ENCODE measurements around the gene ALK.

ALK gene

GRCh38 chr2:29304399-29305060, 616.9 kb downstream of the ALK start:
- no peak overlapping the region for H3K4me2 ChIP-seq (ENCODE audit: low read depth, low read length)
- TF ChIP-seq EZH2 (optimal IDR thresholded peaks at IDR 0.05; ENCODE audit: low read depth, low read length) (no peak), CTCF (IDR thresholded peaks at IDR 0.05; ENCODE audit: low read length) (no peak), EZH2phosphoT487 (IDR thresholded peaks at IDR 0.05; ENCODE audit: low read length) (no peak)
- no peak overlapping the region for H3K9ac ChIP-seq (ENCODE audit: low read length)
- no peaks in the 10 kb centered on the region for H4K20me1 ChIP-seq (ENCODE audit: insufficient read depth, low read length)
- no peak for DNase-seq
- H3K4me1 ChIP-seq (ENCODE audit: low read length): no peaks in the 10 kb centered on the region
- H3K27ac ChIP-seq (ENCODE audit: low read length): no peak overlapping the region
- H3K27me3 ChIP-seq (replicated peaks; ENCODE audit: insufficient read depth, low read length): no peaks in the 10 kb centered on the region
- no peak overlapping the region for H3K4me3 ChIP-seq (ENCODE audit: low read length)
- H3K79me2 ChIP-seq (ENCODE audit: low read length): no peaks in the 10 kb centered on the region
- H3F3A ChIP-seq (ENCODE audit: insufficient read depth, low read length): no peaks in the 10 kb centered on the region
- H2AFZ ChIP-seq (ENCODE audit: low read length): no peak overlapping the region
- H3K9me2 ChIP-seq (replicated peaks; ENCODE audit: insufficient read depth, low read length): no peaks in the 10 kb centered on the region
- no peaks in the 10 kb centered on the region for H3K9me3 ChIP-seq (replicated peaks; ENCODE audit: insufficient read depth, low read length)
- H3K36me3 ChIP-seq (replicated peaks; ENCODE audit: insufficient read depth, low read length): no peaks in the 10 kb centered on the region

GRCh38 chr2:29296585-29296984, 624.8 kb downstream of the ALK start:
- TF ChIP-seq CTCF (IDR thresholded peaks at IDR 0.05; ENCODE audit: low read length): no peak
- TF ChIP-seq EZH2phosphoT487 (IDR thresholded peaks at IDR 0.05; ENCODE audit: low read length): no peak
- TF ChIP-seq EZH2 (optimal IDR thresholded peaks at IDR 0.05; ENCODE audit: low read depth, low read length): no peak
- Histone ChIP-seq H3F3A (ENCODE audit: insufficient read depth, low read length) (no peaks in the 10 kb centered on the region), H3K27ac (ENCODE audit: low read length) (no peak overlapping the region), H4K20me1 (ENCODE audit: insufficient read depth, low read length) (no peaks in the 10 kb centered on the region), H2AFZ (ENCODE audit: low read length) (no peak overlapping the region), H3K9me3 (replicated peaks; ENCODE audit: insufficient read depth, low read length) (no peaks in the 10 kb centered on the region), H3K4me2 (ENCODE audit: low read depth, low read length) (no peak overlapping the region), H3K79me2 (ENCODE audit: low read length) (no peaks in the 10 kb centered on the region), H3K4me1 (ENCODE audit: low read length) (no peaks in the 10 kb centered on the region), H3K9me2 (replicated peaks; ENCODE audit: insufficient read depth, low read length) (no peaks in the 10 kb centered on the region), H3K4me3 (ENCODE audit: low read length) (no peak overlapping the region), H3K9ac (ENCODE audit: low read length) (no peak overlapping the region), H3K27me3 (replicated peaks; ENCODE audit: insufficient read depth, low read length) (no peaks in the 10 kb centered on the region), H3K36me3 (replicated peaks; ENCODE audit: insufficient read depth, low read length) (no peaks in the 10 kb centered on the region)
- DNase-seq: no peak

- H3K9me2 ChIP-seq (replicated peaks; ENCODE audit: insufficient read depth, low read length): no peaks in the 10 kb centered on the region
- no peaks in the 10 kb centered on the region for H3K4me1 ChIP-seq (ENCODE audit: low read length)
- H3K27ac ChIP-seq (ENCODE audit: low read length): no peak overlapping the region
- H3K9ac ChIP-seq (ENCODE audit: low read length): no peak overlapping the region
- no peaks in the 10 kb centered on the region for H3K79me2 ChIP-seq (ENCODE audit: low read length)
- H3F3A ChIP-seq (ENCODE audit: insufficient read depth, low read length): no peaks in the 10 kb centered on the region
- no peak for TF ChIP-seq EZH2phosphoT487 (IDR thresholded peaks at IDR 0.05; ENCODE audit: low read length)
- TF ChIP-seq EZH2 (optimal IDR thresholded peaks at IDR 0.05; ENCODE audit: low read depth, low read length): no peak
- no peak for TF ChIP-seq CTCF (IDR thresholded peaks at IDR 0.05; ENCODE audit: low read length)
- no peaks in the 10 kb centered on the region for H3K36me3 ChIP-seq (replicated peaks; ENCODE audit: insufficient read depth, low read length)
- no peak for DNase-seq
- H2AFZ ChIP-seq (ENCODE audit: low read length): no peak overlapping the region
- H3K9me3 ChIP-seq (replicated peaks; ENCODE audit: insufficient read depth, low read length): no peaks in the 10 kb centered on the region
- H3K4me3 ChIP-seq (ENCODE audit: low read length): no peak overlapping the region
- no peak overlapping the region for H3K4me2 ChIP-seq (ENCODE audit: low read depth, low read length)
- H4K20me1 ChIP-seq (ENCODE audit: insufficient read depth, low read length): no peaks in the 10 kb centered on the region
- H3K27me3 ChIP-seq (replicated peaks; ENCODE audit: insufficient read depth, low read length): no peaks in the 10 kb centered on the region
These were observed 625.5 kb downstream of the ALK start for GRCh38 chr2:29295845-29296244.
